Stimulated activated naive CD4-positive, alpha-beta T cell (primary cell): ENCODE results near the gene PRSS2.
"Not testable (repeated sequence)": the region's sequence is repeated elsewhere in the genome, so short reads cannot be mapped to it uniquely, and the experiment has no call there.

Experiments
- DNase-seq, 6 experiments: peaks; one replicate each; lab custom pipeline; 2025; lab: John Stamatoyannopoulos, UW

PRSS2 gene

GRCh38 chr7:142759433-142759832, 11.3 kb upstream of the PRSS2 start:
- DNase-seq = no peak

GRCh38 chr7:142760071-142760642, 10.6 kb upstream of the PRSS2 start:
- no peak for DNase-seq

- DNase-seq = not testable (repeated sequence)
Measured at GRCh38 chr7:142761606-142762005, 9.2 kb upstream of the PRSS2 start.

GRCh38 chr7:142762104-142762503, 8.7 kb upstream of the PRSS2 start:
- DNase-seq = no peak

GRCh38 chr7:142767451-142767850, 3.3 kb upstream of the PRSS2 start:
- no peak for DNase-seq

- no peak for DNase-seq
Measured at GRCh38 chr7:142767861-142768260, 2.9 kb upstream of the PRSS2 start.

- DNase-seq = not testable (repeated sequence)
Measured at GRCh38 chr7:142768885-142769284, 1.9 kb upstream of the PRSS2 start.

- no peak for DNase-seq
Measured at GRCh38 chr7:142771353-142771723, 568 bp downstream of the PRSS2 start.

- DNase-seq = no peak
Measured at GRCh38 chr7:142772051-142772450, 1.3 kb downstream of the PRSS2 start.

GRCh38 chr7:142772673-142773072, 1.9 kb downstream of the PRSS2 start:
- DNase-seq = no peak

GRCh38 chr7:142773230-142773629, 2.5 kb downstream of the PRSS2 start:
- no peak for DNase-seq

GRCh38 chr7:142773937-142774744, 3.4 kb downstream of the PRSS2 start:
- no peak for DNase-seq

- DNase-seq = no peak
Measured at GRCh38 chr7:142774826-142775225, 4.1 kb downstream of the PRSS2 start.

- DNase-seq = not testable (repeated sequence)
Measured at GRCh38 chr7:142775351-142776115, 4.8 kb downstream of the PRSS2 start.

GRCh38 chr7:142776206-142776844, 5.6 kb downstream of the PRSS2 start:
- no peak for DNase-seq

- DNase-seq = not testable (repeated sequence)
Measured at GRCh38 chr7:142776845-142777225, 6.1 kb downstream of the PRSS2 start.

GRCh38 chr7:142777318-142777717, 6.5 kb downstream of the PRSS2 start:
- no peak for DNase-seq

- peak in 5 of 6 experiments; percentile 59 to 76 (median 65) for DNase-seq
Measured at GRCh38 chr7:142782922-142783900, 12.4 kb downstream of the PRSS2 start.

GRCh38 chr7:142784096-142784495, 13.3 kb downstream of the PRSS2 start:
- no peak for DNase-seq

- peak in 4 of 6 experiments; percentile 44 to 75 (median 62) for DNase-seq
Measured at GRCh38 chr7:142784716-142785115, 13.9 kb downstream of the PRSS2 start.

GRCh38 chr7:142785841-142786250, 15.1 kb downstream of the PRSS2 start:
- peak; percentile 59 to 85 (median 81) for DNase-seq
